ENCODE results near the gene RWDD2A. TPM values are rescaled to one million over a fixed set of nuclear protein-coding genes. Genes with fewer than 3 reads are reported as not detected.
A peak's percentile ranks its signal among the peaks of the same experiment; 100 is the strongest.
"Not testable (repeated sequence)": the region's sequence is repeated elsewhere in the genome, so short reads cannot be mapped to it uniquely, and the experiment has no call there.

RWDD2A gene
- total RNA-seq, 4 donors from 2014 or later, result 0.20 to 3.5 (median 1.7) TPM

- H3K27me3 ChIP-seq, result no peaks in the 10 kb centered on the region
- in situ Hi-C loops (cut with MboI; ENCODE audit: low pct_ligation_motif_present in 1 of 4, low pct_unique_long_range_greater_than_20kb in 1 of 4, low sequenced_read_pairs in 3 of 4), result loop anchor here in 1 of 4 donors (25.0 kb wide), 1 partner anchor 946 kb away; the partner anchor contains the start of gene IBTK
- no peak overlapping the region for H3K27ac ChIP-seq
- no peak overlapping the region for H3K4me3 ChIP-seq
- no peaks in the 10 kb centered on the region for H3K4me1 ChIP-seq
- TF ChIP-seq, protein P1, sequence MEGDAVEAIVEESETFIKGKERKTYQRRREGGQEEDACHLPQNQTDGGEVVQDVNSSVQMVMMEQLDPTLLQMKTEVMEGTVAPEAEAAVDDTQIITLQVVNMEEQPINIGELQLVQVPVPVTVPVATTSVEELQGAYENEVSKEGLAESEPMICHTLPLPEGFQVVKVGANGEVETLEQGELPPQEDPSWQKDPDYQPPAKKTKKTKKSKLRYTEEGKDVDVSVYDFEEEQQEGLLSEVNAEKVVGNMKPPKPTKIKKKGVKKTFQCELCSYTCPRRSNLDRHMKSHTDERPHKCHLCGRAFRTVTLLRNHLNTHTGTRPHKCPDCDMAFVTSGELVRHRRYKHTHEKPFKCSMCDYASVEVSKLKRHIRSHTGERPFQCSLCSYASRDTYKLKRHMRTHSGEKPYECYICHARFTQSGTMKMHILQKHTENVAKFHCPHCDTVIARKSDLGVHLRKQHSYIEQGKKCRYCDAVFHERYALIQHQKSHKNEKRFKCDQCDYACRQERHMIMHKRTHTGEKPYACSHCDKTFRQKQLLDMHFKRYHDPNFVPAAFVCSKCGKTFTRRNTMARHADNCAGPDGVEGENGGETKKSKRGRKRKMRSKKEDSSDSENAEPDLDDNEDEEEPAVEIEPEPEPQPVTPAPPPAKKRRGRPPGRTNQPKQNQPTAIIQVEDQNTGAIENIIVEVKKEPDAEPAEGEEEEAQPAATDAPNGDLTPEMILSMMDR (IDR thresholded peaks at IDR 0.05), result no peak
- TF ChIP-seq EP300 (IDR thresholded peaks at IDR 0.05; ENCODE audit: low read depth) (no peak), POLR2A (IDR thresholded peaks at IDR 0.05) (no peak), POLR2AphosphoS5 (IDR thresholded peaks at IDR 0.05) (no peak)
- no peaks in the 10 kb centered on the region for H3K9me3 ChIP-seq
- peaks cover 0 to 54% (median 5%) of the 10 kb centered on the region in 4 donors for H3K36me3 ChIP-seq
- DNase-seq, result no peak
- 83 to 94% methylated on average over 7 to 9 of the region's 9 CpGs for WGBS, 2 donors (ENCODE audit: low coverage in 1 of 2)
- intact Hi-C loops (cut with DNase I; ENCODE audit: low total_unique reads), result no loop called here
These were observed 9.9 kb upstream of the RWDD2A start for GRCh38 chr6:83183082-83183828.

DNA sequence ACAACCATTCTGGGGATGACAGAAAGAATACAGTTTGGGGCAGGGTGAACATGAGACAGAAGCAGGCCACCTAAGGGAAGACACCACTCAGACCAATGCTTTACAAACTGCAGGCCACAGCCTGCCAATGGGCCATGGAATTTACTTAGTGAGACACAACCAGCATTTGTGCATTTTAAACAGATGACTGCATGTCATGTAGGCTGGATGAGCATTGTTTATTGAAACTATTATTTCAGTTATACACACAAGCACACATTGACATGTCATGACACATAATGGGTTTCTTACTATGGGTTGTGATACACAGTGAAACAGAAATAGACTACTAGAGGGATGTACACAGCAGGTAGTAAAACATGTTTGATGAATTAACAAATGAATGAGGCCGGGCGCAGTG is 8.1 kb upstream of the RWDD2A start:
- H3K4me1 ChIP-seq, result no peaks in the 10 kb centered on the region
- H3K36me3 ChIP-seq, result peaks cover 0 to 40% (median 5%) of the 10 kb centered on the region in 4 donors
- H3K27me3 ChIP-seq, result no peaks in the 10 kb centered on the region
- TF ChIP-seq POLR2AphosphoS5 (IDR thresholded peaks at IDR 0.05), result no peak
- TF ChIP-seq EP300 (IDR thresholded peaks at IDR 0.05; ENCODE audit: low read depth), result no peak
- TF ChIP-seq POLR2A (IDR thresholded peaks at IDR 0.05), result no peak
- TF ChIP-seq, protein P1 (IDR thresholded peaks at IDR 0.05), result no peak
- 94 to 97% methylated on average over 2 of the region's 2 CpGs for WGBS, 2 donors (ENCODE audit: low coverage in 1 of 2)
- H3K4me3 ChIP-seq, result no peak overlapping the region
- H3K9me3 ChIP-seq, result no peaks in the 10 kb centered on the region
- in situ Hi-C loops (cut with MboI; ENCODE audit: low pct_ligation_motif_present in 1 of 4, low pct_unique_long_range_greater_than_20kb in 1 of 4, low sequenced_read_pairs in 3 of 4) (loop anchor here in 1 of 4 donors (25.0 kb wide), 1 partner anchor 948 kb away; the partner anchor contains the start of gene IBTK), intact Hi-C loops (cut with DNase I; ENCODE audit: low total_unique reads) (no loop called here)
- no peak overlapping the region for H3K27ac ChIP-seq
- DNase-seq, result no peak

GRCh38 chr6:83188501-83188900 is 4.7 kb upstream of the RWDD2A start:
- intact Hi-C loops (cut with DNase I; ENCODE audit: low total_unique reads) (no loop called here), in situ Hi-C loops (cut with MboI; ENCODE audit: low pct_ligation_motif_present in 1 of 4, low pct_unique_long_range_greater_than_20kb in 1 of 4, low sequenced_read_pairs in 3 of 4) (loop anchor here in 1 of 4 donors (25.0 kb wide), 1 partner anchor 951 kb away; the partner anchor contains the start of gene IBTK)
- 71 to 79% methylated on average over 3 of the region's 3 CpGs for WGBS, 2 donors (ENCODE audit: low coverage in 1 of 2)

DNA sequence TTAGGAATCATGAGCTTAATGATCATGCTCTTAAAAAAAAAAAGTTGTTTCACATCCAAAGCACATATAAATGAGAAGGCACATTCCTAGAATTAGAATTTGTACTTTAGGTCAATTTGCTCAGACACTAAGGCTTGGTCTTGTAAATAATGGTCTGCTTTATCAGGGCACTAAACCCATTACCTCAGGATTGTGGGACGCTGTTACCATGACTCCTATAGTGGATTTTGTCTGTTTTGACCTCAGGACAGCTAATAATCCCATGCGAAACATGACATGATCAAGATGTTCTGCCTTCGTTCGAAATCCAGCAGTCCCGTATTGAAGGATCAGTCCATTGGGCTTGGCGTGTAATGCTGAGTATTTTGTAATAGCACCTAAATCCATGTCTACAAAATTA is 2.5 kb upstream of the RWDD2A start:
- Histone ChIP-seq H3K27ac (no peak overlapping the region), H3K4me3 (no peak overlapping the region), H3K36me3 (peaks cover 0 to 21% (median 0%) of the 10 kb centered on the region in 4 donors), H3K9me3 (no peaks in the 10 kb centered on the region), H3K27me3 (no peaks in the 10 kb centered on the region), H3K4me1 (peaks cover 5 to 28% (median 12%) of the 10 kb centered on the region in 4 donors)
- TF ChIP-seq EP300 (IDR thresholded peaks at IDR 0.05; ENCODE audit: low read depth) (no peak), POLR2AphosphoS5 (IDR thresholded peaks at IDR 0.05) (no peak)
- WGBS, 2 donors (ENCODE audit: low coverage in 1 of 2), result 79 to 94% methylated on average over 4 to 6 of the region's 6 CpGs
- in situ Hi-C loops (cut with MboI; ENCODE audit: low pct_ligation_motif_present in 1 of 4, low pct_unique_long_range_greater_than_20kb in 1 of 4, low sequenced_read_pairs in 3 of 4), result loop anchor here in 1 of 4 donors (25.0 kb wide), 1 partner anchor 953 kb away; the partner anchor contains the start of gene IBTK
- no peak for DNase-seq
- intact Hi-C loops (cut with DNase I; ENCODE audit: low total_unique reads), result loop anchor here (10.0 kb wide), 1 partner anchor 126 kb away; the partner anchor contains the start of genes DOP1A and UBE3D

More at GRCh38 chr6:83188501-83188900, 4.7 kb upstream of the RWDD2A start:
- peaks cover 0 to 16% (median 4%) of the 10 kb centered on the region in 4 donors for H3K4me1 ChIP-seq
- no peak for TF ChIP-seq EP300 (IDR thresholded peaks at IDR 0.05; ENCODE audit: low read depth)
- no peak for TF ChIP-seq POLR2A (IDR thresholded peaks at IDR 0.05)
- TF ChIP-seq, protein P1 (IDR thresholded peaks at IDR 0.05), result no peak
- no peak for TF ChIP-seq POLR2AphosphoS5 (IDR thresholded peaks at IDR 0.05)
- DNase-seq, result no peak
- no peaks in the 10 kb centered on the region for H3K27me3 ChIP-seq
- H3K36me3 ChIP-seq, result peaks cover 0 to 26% (median 0%) of the 10 kb centered on the region in 4 donors
- no peak overlapping the region for H3K27ac ChIP-seq
- H3K9me3 ChIP-seq, result no peaks in the 10 kb centered on the region
- H3K4me3 ChIP-seq, result no peak overlapping the region

- peaks cover 0 to 15% (median 0%) of the 10 kb centered on the region in 4 donors for H3K36me3 ChIP-seq
- DNase-seq, H3K27me3 ChIP-seq, H3K9me3 ChIP-seq, H3K27ac ChIP-seq: not testable (repeated sequence)
- H3K4me1 ChIP-seq, result peaks cover 5 to 28% (median 12%) of the 10 kb centered on the region in 4 donors
- peak overlapping the region in 3 of 4 donors; percentile 79 to 97 (median 92) for H3K4me3 ChIP-seq
- intact Hi-C loops (cut with DNase I; ENCODE audit: low total_unique reads) (loop anchor here (10.0 kb wide), 1 partner anchor 127 kb away; the partner anchor contains the start of genes DOP1A and UBE3D), in situ Hi-C loops (cut with MboI; ENCODE audit: low pct_ligation_motif_present in 1 of 4, low pct_unique_long_range_greater_than_20kb in 1 of 4, low sequenced_read_pairs in 3 of 4) (loop anchor here in 1 of 4 donors (25.0 kb wide), 1 partner anchor 955 kb away; the partner anchor contains the start of gene IBTK)
- 91 to 97% methylated on average over 17 to 18 of the region's 18 CpGs for whole genome bisulfite sequencing, 2 donors (ENCODE audit: low coverage in 1 of 2)
These were observed 1.2 kb upstream of the RWDD2A start for GRCh38 chr6:83191974-83192373.
